GM12873 (cell line): ENCODE measurements around the gene DENND11.

Experiments used
- CTCF ChIP-seq: IDR thresholded peaks from 2 replicates; pipeline ENCODE4 v1.5.1; 2012; ENCODE audit warnings: low read depth, mild to moderate bottlenecking, moderate library complexity, low read length, control low read depth; ENCODE audit not compliant: insufficient read depth; ENCODE audit errors: missing control alignments

Gene DENND11

DNA sequence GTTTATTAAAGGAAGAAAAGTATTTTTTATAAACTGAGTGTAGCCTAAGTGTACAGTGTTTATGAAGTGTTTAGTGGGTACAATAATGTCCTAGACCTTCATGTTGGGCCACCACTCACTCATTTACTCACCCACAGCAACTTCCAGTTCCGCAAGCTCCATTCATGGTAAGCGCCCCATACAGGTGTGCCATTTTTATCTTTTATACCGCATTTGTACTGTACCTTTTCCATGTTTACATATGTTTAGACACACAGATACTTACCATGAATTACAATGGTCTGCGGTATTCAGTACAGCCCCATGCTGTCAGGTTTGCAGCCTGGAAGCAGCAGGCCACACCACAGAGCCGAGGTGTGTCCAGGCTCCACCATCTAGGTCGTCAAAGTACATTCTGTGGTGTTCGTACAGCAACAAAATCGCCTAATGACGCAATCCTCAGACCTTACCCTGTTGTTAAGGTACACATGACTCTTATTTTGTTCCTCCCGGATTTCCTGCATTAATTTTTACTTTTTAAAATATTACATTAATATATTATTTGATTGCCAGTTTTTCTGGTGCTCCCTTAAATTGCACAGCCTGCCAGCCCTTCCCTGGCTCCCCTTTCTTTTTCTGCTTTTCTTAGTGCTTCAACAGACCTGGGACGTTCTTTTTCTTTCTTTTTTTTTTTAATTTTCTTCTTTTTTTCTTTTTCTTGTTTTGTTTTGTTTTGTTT is 35.3 kb upstream of the DENND11 start:
- TF ChIP-seq CTCF: no peak

GRCh38 chr7:141731476-141732149 is 29.6 kb upstream of the DENND11 start:
- TF ChIP-seq CTCF: no peak

DNA sequence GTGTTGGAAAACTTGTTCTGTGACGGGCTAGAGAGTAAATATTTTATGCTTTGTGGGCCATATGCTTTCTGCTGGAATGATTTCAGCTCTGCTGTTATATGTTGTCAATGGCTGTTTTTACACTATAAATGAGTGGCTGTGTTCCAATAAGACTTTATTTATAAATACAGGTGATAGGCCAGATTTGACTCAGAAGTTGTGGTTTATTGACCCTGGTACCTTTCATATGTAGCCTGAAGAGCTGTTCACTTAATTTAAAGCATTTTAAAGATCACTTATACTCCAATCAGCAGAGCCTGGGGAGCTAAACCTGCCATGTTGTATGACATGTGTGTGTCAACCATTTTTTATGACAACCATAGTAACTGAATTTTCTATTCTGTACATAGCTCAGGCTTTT is 27.1 kb upstream of the DENND11 start:
- no peak for TF ChIP-seq CTCF

DNA sequence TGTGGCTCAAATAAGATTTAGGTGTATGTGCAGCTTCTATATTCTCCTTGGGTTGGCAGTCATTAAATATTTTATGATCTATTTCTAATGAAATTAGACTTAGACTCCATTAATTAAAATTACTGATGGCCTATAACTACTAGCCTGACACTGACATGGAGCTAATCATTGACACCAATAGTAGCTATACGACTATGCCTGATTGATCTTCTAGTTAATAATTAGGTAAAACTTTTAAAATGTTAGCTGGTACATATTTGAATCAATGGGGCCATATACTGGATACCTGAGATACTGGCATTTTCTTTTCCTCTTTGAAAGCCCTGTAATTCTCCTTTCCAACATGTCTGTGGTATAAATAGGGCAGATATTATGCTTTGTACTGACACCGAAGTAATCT is 20.6 kb upstream of the DENND11 start:
- TF ChIP-seq CTCF: no peak

GRCh38 chr7:141717450-141717849 is 15.5 kb upstream of the DENND11 start:
- TF ChIP-seq CTCF: no peak

DNA sequence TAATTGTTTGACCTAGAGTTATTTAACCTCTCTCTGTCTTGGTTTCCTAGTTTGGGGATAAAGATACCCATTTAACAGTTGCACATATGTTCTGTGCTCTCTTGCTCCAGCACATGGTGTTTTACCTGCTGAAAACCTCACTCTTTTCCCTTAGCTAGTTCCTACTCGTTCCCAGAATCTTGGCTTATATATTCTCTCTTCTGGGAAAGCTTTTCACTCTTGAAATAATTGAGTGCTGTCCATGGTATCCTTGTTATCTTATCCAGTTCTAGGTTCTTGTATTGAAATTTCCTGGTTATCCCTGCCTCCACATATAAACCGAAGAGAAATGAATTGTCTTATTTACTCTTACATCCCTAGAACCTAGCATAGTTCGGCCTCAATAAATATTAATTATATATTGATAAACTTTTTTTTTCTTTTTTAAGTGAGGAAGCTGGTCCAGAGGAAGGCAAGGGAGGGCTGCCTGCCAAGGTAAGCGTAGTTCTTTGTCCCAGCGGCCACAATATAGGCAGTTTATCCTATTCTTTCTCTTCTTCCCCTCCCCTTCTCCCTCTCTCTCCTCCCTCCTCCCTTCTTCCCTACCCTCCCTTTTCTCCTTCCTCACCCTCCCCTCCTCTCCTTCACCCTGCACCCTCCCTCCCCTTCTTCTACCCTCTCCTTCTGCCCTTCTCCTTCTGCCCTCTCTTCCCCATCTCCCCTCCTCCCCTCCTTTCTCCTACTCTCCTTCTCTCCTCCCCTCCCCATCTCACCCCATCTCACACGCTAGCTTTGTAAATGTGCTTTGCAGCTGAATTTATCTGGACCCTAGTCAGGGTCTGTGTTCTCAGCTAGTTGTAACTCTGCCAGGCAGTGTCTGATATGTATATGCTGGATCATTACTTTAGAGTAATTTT is 14.1 kb upstream of the DENND11 start:
- TF ChIP-seq CTCF: no peak

DNA sequence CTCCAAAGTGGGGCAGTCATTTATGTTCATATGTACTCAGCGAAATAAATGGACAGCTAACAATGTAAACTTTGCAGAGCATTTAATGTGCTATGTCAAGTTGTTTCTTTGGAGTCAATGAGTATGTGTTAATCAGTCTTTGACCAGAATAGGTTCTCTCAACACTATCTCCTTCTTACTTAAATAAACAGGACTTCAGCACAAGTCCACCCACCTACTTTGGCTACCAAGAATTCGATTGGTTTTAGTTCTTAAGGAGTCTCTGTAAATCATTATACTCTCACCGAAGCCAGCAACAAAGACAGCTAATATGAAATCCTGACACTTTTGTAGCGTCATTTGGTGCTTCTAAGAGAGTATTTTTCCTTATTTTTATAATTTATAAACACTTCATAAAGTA is 13.1 kb upstream of the DENND11 start:
- TF ChIP-seq CTCF: no peak
